Stimulated activated CD8-positive, alpha-beta memory T cell treated with anti-CD3 and anti-CD28 coated beads, Interleukin-12 subunit alpha, Interleukin-12 subunit beta, amount 100 ng/mL, for 1 hour (primary cell): ENCODE measurements around the gene TMEM214.
A peak's percentile ranks its signal among the peaks of the same experiment; 100 is the strongest.

Experiments used
- DNase-seq: peaks from one replicate; pipeline ENCODE4 v3.0.0-alpha.2; 2020; ENCODE audit warnings: low read depth

The TMEM214 gene

GRCh38 chr2:27085673-27086089 lies 52.9 kb downstream of the TMEM214 start:
- DNase-seq, result no peak

DNA sequence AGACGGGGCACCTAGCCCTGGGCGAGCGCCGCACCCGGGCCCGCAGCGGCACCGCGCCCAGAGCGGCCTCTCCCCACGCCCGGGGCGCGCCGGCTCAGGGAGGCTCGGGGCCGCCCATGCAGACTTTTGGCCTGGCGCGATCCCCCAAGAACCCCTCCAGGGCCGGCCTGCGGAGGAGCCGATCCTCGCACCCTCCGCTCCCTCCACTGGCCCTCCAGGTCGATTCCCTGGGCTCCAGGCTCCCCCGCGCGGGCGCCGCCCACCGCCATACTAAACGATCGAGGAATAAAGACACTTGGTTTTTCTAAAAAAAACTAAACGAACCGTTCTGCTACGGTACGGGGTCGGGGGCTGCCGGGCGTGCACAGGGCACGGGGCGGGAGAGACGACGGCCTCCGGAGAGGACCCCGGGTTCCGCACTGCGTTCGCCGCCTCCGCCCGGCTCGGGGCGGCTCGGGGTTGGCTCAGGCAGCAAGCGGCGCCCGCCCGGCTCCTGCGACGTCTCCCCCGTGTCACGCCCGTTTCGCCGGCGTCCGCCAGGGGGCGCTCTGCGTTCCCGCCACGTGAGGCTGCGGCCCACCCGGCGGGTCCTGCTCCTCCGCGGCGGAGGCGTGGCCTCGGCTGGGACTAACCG lies 53.4 kb downstream of the TMEM214 start:
- peak; percentile 95 for DNase-seq

- DNase-seq, result no peak
Measured at GRCh38 chr2:27086724-27087593, 54.2 kb downstream of the TMEM214 start, which contains the start of gene KHK. TSS of gene KHK (plus strand) at chr2:27086772. CDS start at chr2:27087260, 488 bp downstream.

DNA sequence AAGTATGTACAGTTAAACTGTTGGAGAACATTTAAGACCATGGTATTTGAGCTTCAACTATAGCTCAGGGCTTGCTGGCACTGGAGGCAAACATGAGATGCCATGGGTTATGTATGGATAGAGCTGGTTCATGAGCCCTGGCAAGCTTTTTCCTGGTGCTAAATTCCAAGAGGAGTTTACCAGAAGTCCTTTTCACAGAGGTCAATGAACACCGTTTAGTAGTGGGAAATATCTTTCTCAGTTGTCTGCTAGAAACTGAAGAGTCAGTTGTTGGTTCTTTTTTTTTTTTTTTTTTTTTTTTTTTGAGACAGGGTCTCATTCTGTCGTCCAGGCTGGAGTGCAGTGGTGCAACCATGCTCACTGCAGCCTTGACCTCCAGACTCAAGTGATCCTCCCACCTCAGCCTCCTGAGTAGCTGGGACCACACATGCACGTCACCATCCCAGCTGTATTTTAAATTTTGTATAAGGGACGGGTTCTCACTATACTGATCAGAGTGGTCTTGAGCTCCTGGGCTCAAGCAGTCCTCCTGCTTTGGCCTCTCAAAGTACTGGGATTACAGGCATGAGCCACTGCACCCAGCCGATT lies 55.2 kb downstream of the TMEM214 start:
- DNase-seq, result no peak

DNA sequence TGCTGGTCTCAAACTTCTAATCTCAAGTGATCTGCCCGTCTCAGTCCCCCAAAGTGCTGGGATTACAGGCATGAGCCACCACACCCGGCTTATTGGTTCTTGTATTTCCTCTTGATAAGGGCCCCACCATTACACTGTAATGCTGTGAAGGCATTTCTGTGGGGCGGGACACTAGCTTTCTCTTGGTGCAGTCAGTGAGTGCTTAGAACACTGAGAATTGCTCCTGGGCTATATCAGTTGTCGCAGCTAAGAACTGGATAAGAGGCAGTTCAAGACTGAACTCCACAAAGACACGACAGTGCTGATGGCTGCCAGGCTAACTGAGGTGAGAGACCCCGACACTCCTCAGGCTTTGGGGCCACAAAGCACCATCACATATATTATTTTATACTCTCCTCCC lies 55.9 kb downstream of the TMEM214 start:
- DNase-seq, result no peak

DNA sequence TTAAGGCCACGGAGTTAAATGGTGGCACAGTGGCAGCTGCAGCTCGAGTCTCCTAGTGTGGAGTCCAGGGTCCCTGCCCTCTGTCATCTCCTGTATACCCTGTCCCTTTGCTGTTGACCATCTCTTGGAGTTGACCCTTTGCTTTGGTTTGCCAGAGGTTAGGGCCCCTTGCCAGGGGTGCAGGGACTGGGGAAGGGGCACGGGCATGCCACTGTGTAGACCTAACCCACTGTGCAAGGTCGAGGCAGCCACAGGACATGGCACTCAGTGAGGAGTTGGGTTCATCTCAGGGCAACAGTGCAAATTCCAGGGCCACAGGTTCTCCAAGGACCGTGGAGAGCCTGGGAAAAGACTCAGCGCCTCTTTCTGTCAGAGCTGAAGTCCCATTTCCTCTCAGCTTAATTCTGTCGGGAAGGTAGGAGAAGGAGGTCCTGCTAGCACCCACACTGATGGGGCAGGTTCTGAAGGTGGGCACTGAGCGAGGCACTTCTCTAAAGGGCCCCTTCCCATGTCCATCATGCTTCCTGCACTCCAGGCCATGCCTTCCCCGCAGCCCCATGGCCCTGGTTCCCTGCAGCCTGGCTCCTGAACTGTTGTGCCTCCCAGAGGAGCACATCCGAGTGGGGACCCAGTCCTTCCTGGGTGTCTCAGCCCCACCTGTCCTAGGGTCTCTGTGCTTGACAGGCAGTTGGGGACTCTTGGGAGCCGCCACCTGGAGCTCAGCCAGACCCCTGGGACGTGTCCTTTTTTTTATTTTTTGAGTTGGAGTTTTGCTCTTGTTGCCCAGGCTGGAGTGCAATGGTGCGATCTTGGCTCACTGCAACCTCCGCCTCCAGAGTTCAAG lies 56.6 kb downstream of the TMEM214 start:
- no peak for DNase-seq
